ENCODE measurements around the gene POP4. TPM values are rescaled to one million over a fixed set of nuclear protein-coding genes. Genes with fewer than 3 reads are reported as not detected.

The POP4 gene
- total and polyA plus RNA-seq, 9 of the 15 experiments (the other 6 are each of a cell fraction or from before 2014, with no cell fraction given): 42.1 to 128 (median 99.0) TPM

DNA sequence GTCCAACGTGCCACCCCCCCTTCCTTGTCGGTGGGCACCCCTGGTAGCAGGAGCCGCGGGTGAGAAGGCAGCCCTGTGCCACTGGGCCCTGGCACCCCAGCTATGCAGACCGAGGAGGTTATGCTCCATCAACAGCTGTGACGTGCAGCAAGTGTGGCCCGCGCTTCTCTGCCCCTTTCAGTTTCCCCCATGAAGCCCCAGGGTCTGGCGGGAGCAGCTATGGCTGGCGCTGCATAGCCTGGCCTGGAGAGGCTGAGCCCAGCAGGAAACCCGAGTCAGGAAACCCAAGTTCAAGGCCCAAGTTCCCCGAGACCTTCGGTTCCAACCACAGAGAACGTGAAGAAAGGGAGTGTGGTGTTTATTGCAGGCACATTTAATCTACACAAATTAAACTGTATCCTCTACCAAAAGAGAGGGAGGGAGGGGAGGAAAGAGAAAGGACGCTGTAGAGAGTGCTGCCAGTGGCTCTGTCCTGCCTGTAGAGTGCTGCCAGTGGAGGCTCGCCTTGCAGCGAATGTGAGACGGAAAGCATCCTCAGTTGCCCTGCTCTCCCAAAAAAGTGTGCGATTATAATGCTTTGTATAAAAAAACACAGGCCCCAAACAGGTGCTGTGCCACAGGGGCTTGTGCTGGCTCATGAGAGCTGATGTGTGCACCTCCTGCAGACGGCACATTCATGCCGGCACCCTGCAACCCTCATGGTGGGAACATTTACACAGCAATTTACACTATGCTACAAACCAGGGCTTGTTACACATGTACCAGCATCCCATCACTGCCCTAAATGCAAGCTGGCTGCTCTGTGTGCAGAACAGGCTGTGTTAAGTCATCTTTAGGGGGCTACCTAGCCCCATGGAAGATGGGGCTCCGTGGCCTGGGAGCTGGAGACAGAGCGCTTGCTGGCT lies 16.3 kb downstream of the POP4 start:
- in situ Hi-C loops (cut with MboI): no loop called here
- Histone ChIP-seq H3K9me1 (ENCODE audit: control insufficient read depth, insufficient read depth, low read length) (no peaks in the 10 kb centered on the region), H3K4me3 (no peak overlapping the region), H3K9me3 (replicated peaks; ENCODE audit: control insufficient read depth, insufficient read depth, low read depth, low read length) (no peaks in the 10 kb centered on the region), H3K27me3 (ENCODE audit: control insufficient read depth in 2 of 2, insufficient read depth in 2 of 2, low read length in 2 of 2) (no peaks in the 10 kb centered on the region), H3K4me2 (ENCODE audit: insufficient read depth, low read length) (no peak overlapping the region), H3K79me2 (ENCODE audit: control insufficient read depth, insufficient read depth, low read length) (no peaks in the 10 kb centered on the region), H3K9ac (ENCODE audit: insufficient read depth in 1 of 2, low read depth in 2 of 2, low read length in 2 of 2) (no peak overlapping the region), H3K27ac (ENCODE audit: extremely low read depth, low read depth, low read length) (no peak overlapping the region), H4K20me1 (replicated peaks; ENCODE audit: control insufficient read depth, insufficient read depth, low read length) (no peaks in the 10 kb centered on the region), H3K4me1 (replicated peaks in 1 of 2; ENCODE audit: control insufficient read depth in 2 of 2, insufficient read depth in 2 of 2, low read length in 2 of 2) (peaks cover 13 to 31% of the 10 kb centered on the region in 2 experiments), H2AFZ (ENCODE audit: low read depth, low read length) (no peak overlapping the region), H3K36me3 (ENCODE audit: control insufficient read depth, insufficient read depth, low read length) (no peaks in the 10 kb centered on the region)
- WGBS (ENCODE audit: insufficient coverage, low coverage, missing lambda C conversion rate): 46% methylated on average over 22 of the region's 23 CpGs
- POLR2A ChIA-PET: interaction anchor here (0.7 to 1.3 kb wide), 4 partner anchors 16 to 1242 kb away, joined by 3 to 5 read pairs (median 4); partner anchors contain the start of genes C19orf12 and POP4
- ATAC-seq (no peak), DNase-seq (ENCODE audit: extremely low read depth in 1 of 4, low spot score in 3 of 4) (no peak), FAIRE-seq (no peak)
- intact Hi-C loops (cut with micrococcal nuclease): no loop called here
- CTCF ChIA-PET (ENCODE audit: low intra/inter-chr PET ratio): no interaction called here
- no TSS peak for BruUV-seq (replicated peaks)
- TF ChIP-seq RBM39 (optimal IDR thresholded peaks at IDR 0.05; ENCODE audit: low read depth, low read length) (no peak), POLR3G (IDR thresholded peaks at IDR 0.05; ENCODE audit: extremely low read depth, insufficient read length, insufficient replicate concordance) (no peak), ZNF311 (CRISPR knock-in tag; IDR thresholded peaks at IDR 0.05) (no peak), POLR2AphosphoS5 (IDR thresholded peaks at IDR 0.05; ENCODE audit: control insufficient read depth, insufficient read depth, low read depth, low read length) (no peak)
- TF ChIP-seq, protein P1, sequence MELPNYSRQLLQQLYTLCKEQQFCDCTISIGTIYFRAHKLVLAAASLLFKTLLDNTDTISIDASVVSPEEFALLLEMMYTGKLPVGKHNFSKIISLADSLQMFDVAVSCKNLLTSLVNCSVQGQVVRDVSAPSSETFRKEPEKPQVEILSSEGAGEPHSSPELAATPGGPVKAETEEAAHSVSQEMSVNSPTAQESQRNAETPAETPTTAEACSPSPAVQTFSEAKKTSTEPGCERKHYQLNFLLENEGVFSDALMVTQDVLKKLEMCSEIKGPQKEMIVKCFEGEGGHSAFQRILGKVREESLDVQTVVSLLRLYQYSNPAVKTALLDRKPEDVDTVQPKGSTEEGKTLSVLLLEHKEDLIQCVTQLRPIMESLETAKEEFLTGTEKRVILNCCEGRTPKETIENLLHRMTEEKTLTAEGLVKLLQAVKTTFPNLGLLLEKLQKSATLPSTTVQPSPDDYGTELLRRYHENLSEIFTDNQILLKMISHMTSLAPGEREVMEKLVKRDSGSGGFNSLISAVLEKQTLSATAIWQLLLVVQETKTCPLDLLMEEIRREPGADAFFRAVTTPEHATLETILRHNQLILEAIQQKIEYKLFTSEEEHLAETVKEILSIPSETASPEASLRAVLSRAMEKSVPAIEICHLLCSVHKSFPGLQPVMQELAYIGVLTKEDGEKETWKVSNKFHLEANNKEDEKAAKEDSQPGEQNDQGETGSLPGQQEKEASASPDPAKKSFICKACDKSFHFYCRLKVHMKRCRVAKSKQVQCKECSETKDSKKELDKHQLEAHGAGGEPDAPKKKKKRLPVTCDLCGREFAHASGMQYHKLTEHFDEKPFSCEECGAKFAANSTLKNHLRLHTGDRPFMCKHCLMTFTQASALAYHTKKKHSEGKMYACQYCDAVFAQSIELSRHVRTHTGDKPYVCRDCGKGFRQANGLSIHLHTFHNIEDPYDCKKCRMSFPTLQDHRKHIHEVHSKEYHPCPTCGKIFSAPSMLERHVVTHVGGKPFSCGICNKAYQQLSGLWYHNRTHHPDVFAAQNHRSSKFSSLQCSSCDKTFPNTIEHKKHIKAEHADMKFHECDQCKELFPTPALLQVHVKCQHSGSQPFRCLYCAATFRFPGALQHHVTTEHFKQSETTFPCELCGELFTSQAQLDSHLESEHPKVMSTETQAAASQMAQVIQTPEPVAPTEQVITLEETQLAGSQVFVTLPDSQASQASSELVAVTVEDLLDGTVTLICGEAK (IDR thresholded peaks at IDR 0.05): no peak
- TF ChIP-seq, protein P1 (CRISPR knock-in tag; IDR thresholded peaks at IDR 0.05): no peak
- TF ChIP-seq, protein P2, sequence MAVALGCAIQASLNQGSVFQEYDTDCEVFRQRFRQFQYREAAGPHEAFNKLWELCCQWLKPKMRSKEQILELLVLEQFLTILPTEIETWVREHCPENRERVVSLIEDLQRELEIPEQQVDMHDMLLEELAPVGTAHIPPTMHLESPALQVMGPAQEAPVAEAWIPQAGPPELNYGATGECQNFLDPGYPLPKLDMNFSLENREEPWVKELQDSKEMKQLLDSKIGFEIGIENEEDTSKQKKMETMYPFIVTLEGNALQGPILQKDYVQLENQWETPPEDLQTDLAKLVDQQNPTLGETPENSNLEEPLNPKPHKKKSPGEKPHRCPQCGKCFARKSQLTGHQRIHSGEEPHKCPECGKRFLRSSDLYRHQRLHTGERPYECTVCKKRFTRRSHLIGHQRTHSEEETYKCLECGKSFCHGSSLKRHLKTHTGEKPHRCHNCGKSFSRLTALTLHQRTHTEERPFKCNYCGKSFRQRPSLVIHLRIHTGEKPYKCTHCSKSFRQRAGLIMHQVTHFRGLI (CRISPR knock-in tag; IDR thresholded peaks at IDR 0.05): no peak

All from K562 (cell line).